ENCODE results near the gene SMU1. TPM values are rescaled to one million over a fixed set of nuclear protein-coding genes. Genes with fewer than 3 reads are reported as not detected.

Gene SMU1
- total RNA-seq, 1 donor from 2014 or later, result 19.2 TPM

DNA sequence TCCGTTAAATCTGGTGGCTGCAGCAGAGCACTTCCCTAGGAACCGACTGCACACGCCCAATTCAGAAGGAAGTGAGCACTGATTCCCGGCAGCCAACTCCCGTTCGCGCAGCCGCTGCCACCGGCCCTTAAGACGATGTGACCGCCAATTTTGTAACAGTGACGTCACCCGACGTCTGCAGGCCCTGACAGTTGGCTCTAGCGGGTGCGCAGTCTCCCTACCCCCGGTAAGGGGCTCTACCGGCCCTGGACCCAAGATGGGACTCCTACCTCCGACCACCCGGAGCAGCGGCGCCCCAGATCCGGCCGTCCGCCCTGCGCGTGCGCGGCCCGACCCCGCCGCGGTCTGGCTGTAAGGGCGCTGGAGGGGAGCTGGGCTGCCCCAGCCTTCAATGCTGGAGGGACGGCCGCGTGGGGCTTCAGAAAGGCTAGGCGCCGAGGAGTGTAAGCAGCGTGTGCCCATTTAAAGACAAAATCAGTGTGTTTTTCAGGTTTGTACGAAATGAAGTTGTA is 32.3 kb downstream of the SMU1 start:
- ATAC-seq (peak; percentile 97), DNase-seq (peak; percentile 91)
- TF ChIP-seq, protein P1, sequence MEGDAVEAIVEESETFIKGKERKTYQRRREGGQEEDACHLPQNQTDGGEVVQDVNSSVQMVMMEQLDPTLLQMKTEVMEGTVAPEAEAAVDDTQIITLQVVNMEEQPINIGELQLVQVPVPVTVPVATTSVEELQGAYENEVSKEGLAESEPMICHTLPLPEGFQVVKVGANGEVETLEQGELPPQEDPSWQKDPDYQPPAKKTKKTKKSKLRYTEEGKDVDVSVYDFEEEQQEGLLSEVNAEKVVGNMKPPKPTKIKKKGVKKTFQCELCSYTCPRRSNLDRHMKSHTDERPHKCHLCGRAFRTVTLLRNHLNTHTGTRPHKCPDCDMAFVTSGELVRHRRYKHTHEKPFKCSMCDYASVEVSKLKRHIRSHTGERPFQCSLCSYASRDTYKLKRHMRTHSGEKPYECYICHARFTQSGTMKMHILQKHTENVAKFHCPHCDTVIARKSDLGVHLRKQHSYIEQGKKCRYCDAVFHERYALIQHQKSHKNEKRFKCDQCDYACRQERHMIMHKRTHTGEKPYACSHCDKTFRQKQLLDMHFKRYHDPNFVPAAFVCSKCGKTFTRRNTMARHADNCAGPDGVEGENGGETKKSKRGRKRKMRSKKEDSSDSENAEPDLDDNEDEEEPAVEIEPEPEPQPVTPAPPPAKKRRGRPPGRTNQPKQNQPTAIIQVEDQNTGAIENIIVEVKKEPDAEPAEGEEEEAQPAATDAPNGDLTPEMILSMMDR (IDR thresholded peaks at IDR 0.05), result no peak
- no peaks in the 10 kb centered on the region for H3K9me3 ChIP-seq
- H3K4me3 ChIP-seq, result peak overlapping the region; percentile 76
- H3K36me3 ChIP-seq, result peaks cover 57% of the 10 kb centered on the region
- intact Hi-C loops (cut with DNase I), result no loop called here
- peaks cover 12% of the 10 kb centered on the region for H3K4me1 ChIP-seq
- H3K27ac ChIP-seq, result peak overlapping the region; percentile 87
- no peaks in the 10 kb centered on the region for H3K27me3 ChIP-seq

DNA sequence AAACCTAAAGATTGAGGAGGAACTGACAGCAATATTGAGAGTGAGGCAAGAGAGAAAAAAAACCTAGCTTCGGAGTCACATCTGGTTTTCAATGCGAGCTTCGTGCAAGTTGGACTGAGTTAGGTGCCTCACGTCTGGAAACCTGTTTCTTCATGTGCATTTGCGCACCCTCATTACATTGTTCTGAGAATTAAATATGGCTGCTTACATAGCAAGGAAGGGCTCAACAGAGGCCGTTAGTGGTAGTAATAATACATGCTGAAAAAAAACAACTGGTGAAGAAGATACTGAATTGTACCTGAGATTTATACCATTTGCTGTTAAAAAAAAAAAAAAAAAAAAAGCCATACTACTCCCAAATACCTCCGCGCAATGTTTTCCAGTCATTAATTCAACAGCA is 32.8 kb downstream of the SMU1 start:
- intact Hi-C loops (cut with DNase I), result no loop called here
- peaks cover 12% of the 10 kb centered on the region for H3K4me1 ChIP-seq
- DNase-seq (no peak), ATAC-seq (no peak)
- TF ChIP-seq, protein P1 (IDR thresholded peaks at IDR 0.05), result no peak
- no peaks in the 10 kb centered on the region for H3K9me3 ChIP-seq
- H3K4me3 ChIP-seq, result peak overlapping the region; percentile 76
- H3K27me3 ChIP-seq, result no peaks in the 10 kb centered on the region
- peak overlapping the region; percentile 87 for H3K27ac ChIP-seq
- H3K36me3 ChIP-seq, result peaks cover 57% of the 10 kb centered on the region

DNA sequence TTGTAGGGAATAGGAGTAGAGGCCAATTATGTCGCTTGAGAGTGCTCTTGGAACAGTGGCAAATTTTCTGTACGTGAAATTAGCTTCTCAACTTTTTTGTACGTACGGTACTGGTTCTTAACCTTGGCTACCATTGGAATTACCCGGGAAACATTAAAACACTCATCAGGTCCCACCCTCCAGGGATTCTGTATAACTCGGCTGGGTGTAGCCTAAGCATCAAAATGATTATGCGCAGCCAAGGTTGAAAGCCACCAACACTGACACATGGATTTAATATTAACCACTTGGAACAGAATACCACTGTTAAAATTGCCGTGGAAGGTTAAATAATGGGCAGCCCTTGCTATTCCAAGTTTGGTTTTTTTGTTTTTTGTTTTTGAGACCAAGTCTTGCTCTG is 34.0 kb downstream of the SMU1 start:
- ATAC-seq (no peak), DNase-seq (no peak)
- intact Hi-C loops (cut with DNase I), result no loop called here
- Histone ChIP-seq H3K9me3 (no peaks in the 10 kb centered on the region), H3K4me1 (peaks cover 12% of the 10 kb centered on the region), H3K36me3 (peaks cover 58% of the 10 kb centered on the region), H3K27me3 (no peaks in the 10 kb centered on the region), H3K27ac (no peak overlapping the region), H3K4me3 (no peak overlapping the region)
- TF ChIP-seq, protein P1 (IDR thresholded peaks at IDR 0.05), result no peak

DNA sequence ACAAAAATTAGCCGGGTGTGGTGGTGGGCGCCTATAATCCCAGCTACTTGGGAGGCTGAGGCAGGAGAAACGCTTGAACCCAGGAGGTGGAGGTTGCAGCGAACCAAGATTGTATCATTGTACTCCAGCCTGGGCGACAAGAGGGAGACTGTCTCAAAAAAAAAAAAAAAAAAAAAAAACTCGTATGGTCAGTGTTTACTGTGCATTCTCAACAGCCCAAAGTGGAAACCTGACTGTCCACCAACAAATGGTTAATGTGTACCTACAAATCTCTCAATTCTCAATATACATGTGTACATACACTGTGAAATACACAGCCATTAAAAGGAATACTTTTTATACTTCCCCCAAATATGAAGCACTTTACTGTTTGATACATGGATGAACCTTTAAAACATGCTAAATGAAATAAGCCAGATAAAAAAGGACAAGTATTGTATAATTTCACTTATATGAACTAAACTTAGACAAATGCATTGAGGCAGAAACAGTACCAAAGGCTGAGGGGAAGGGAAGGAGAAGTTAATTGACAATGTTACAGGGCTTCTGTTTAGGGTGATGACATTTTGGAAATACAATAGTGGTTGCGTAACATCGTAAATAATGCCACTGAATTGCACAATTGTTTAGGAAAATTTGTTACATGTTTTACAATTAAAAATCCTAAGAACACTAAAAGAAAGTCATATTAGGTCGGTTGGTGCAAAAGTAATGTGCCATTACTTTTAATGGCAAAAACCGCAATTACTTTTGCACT is 34.9 kb downstream of the SMU1 start:
- H3K27me3 ChIP-seq, result no peaks in the 10 kb centered on the region
- ATAC-seq (no peak), DNase-seq (no peak)
- intact Hi-C loops (cut with DNase I), result no loop called here
- no peak overlapping the region for H3K4me3 ChIP-seq
- H3K9me3 ChIP-seq, result no peaks in the 10 kb centered on the region
- TF ChIP-seq, protein P1 (IDR thresholded peaks at IDR 0.05), result no peak
- peaks cover 12% of the 10 kb centered on the region for H3K4me1 ChIP-seq
- H3K36me3 ChIP-seq, result peaks cover 59% of the 10 kb centered on the region
- no peak overlapping the region for H3K27ac ChIP-seq

DNA sequence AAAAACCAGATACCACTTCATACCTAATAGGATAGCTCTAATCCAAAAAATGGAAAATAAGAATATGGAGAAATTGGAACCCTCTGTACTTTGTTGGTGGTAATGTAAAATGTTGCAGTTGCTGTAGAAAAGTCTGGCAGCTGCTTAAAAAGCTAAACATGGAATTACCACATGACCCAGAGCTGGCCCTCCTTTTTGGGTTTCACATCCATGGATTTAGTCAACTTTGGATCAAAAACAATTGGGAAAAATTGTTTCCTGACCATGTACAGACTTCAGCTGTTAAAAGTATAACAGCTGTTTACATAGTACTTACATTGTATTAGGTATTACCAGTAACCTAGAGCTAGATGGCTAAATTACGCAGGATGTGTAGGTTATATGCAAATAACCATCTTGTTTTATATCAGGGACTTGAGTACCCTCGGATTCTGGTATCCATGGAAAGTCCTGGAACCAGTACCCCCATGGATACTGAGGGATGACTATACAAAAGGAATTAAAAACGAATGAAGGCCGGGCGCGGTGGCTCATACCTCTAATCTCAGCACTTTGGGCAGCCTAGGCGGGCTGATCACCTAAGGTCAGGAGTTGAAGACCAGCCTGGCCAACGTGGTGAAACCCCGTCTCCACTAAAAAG is 35.6 kb downstream of the SMU1 start:
- H3K4me3 ChIP-seq, result no peak overlapping the region
- DNase-seq (no peak), ATAC-seq (no peak)
- H3K9me3 ChIP-seq, result no peaks in the 10 kb centered on the region
- peaks cover 12% of the 10 kb centered on the region for H3K4me1 ChIP-seq
- H3K36me3 ChIP-seq, result peaks cover 59% of the 10 kb centered on the region
- TF ChIP-seq, protein P1 (IDR thresholded peaks at IDR 0.05), result no peak
- no peaks in the 10 kb centered on the region for H3K27me3 ChIP-seq
- intact Hi-C loops (cut with DNase I), result no loop called here
- no peak overlapping the region for H3K27ac ChIP-seq

All from upper lobe of right lung (tissue), 1 donor.